Mucosa of descending colon (tissue), 3 donors: ENCODE measurements around the gene MAPK8IP2. TPM values are rescaled to one million over a fixed set of nuclear protein-coding genes. Genes with fewer than 3 reads are reported as not detected.

ENCODE experiments used
- ATAC-seq: fragments of 200-7000 bp; cut with Tn5 transposase; one replicate; pipeline ENCODE4 v1.9.1; 2020; ENCODE audit warnings: mild to moderate bottlenecking, moderate library complexity
- DNase-seq, 3 donors: peaks; one replicate each; pipeline ENCODE4 v3.0.0-alpha.2; 2020
- H3K36me3 ChIP-seq: fragments of 200-600 bp; one replicate; pipeline ENCODE4 v1.8.0; 2021; ENCODE audit warnings: low read depth, mild to moderate bottlenecking
- H3K4me1 ChIP-seq: fragments of 200-600 bp; one replicate; pipeline ENCODE4 v1.8.0; 2021; ENCODE audit warnings: low read depth, mild to moderate bottlenecking
- H3K4me3 ChIP-seq: fragments of 200-600 bp; one replicate; pipeline ENCODE4 v1.8.0; 2021; ENCODE audit warnings: mild to moderate bottlenecking
- H3K9me3 ChIP-seq: fragments of 200-600 bp; one replicate; pipeline ENCODE4 v1.8.0; 2021; ENCODE audit warnings: mild to moderate bottlenecking
- CTCF ChIP-seq: fragments of 200-600 bp; IDR thresholded peaks from one replicate; pipeline ENCODE4 v1.8.0; 2022; ENCODE audit warnings: antibody characterized with exemption, mild to moderate bottlenecking
- intact Hi-C, 2 donors: fragments of 100-400 bp; cut with DNase I in 1 of 2; cut with micrococcal nuclease in 1 of 2; formaldehyde crosslinking; loops; one replicate each; pipeline versions ENCODE4 v1.11.0 to v1.11.1; 2022; cut with DNase I, micrococcal nuclease
- long read RNA-seq, 2 donors: library from polyadenylated mRNA; unstranded; transcript quantifications; one replicate each; pipeline ENCODE4 v2.0.0, GENCODE V29; 2019 to 2021
- total RNA-seq, 3 donors: library from RNA; stranded (reverse); fragmentation: NEBNext Ultra II Directional in 2 of 3; extraction: Animal tissue kit (Norgen Biotek cat#: 25700) in 2 of 3; gene quantifications; one replicate each; pipeline versions ENCODE4 v1.2.1 to v1.2.4, GENCODE V29; 2021 to 2023
- donor health status: DM: no; HTN: no; CAD: no; lungs with moderate emphysema.
- donor health status: DM: no; HTN: no; CAD: no.
- donor health status: DM: no; HTN: yes; CAD: no.

The MAPK8IP2 gene
- 1 to 10 TPM in 1 of 3 donors, under 1 TPM in 2; 0.63 to 4.2 (median 0.64) TPM for total RNA-seq
- long read RNA-seq, donor 1, full-length matches to known transcripts: 4 of 15 reads
- long read RNA-seq, donor 1, partial matches to known transcripts: 9 of 15 reads
- long read RNA-seq, donor 1, other reads (novel, unspliced or antisense): 2 of 15 reads
- long read RNA-seq, donor 2: 0 reads

GRCh38 chr22:50600538-50600937 is at the start of gene MAPK8IP2:
Gene MAPK8IP2 (plus strand): TSS chr22:50600793. CDS start chr22:50600819, 26 bp downstream.
- ATAC-seq (peak; percentile 78), DNase-seq (peak in 1 of 3 donors; percentile 65)
- Histone ChIP-seq H3K4me1 (peaks cover 3% of the 10 kb centered on the region), H3K4me3 (no peak within 1 kb of the TSS), H3K36me3 (no peaks in the 10 kb centered on the region), H3K9me3 (no peaks in the 10 kb centered on the region)
- TF ChIP-seq CTCF: no peak
- intact Hi-C loops: no loop called here

- H3K9me3 ChIP-seq: no peaks in the 10 kb centered on the region
- no peaks in the 10 kb centered on the region for H3K36me3 ChIP-seq
- intact Hi-C loops: no loop called here
- H3K4me3 ChIP-seq: no peak overlapping the region
- TF ChIP-seq CTCF: no peak
- DNase-seq (no peak), ATAC-seq (peak; percentile 5)
- H3K4me1 ChIP-seq: peaks cover 7% of the 10 kb centered on the region
Observed at GRCh38 chr22:50551160-50551752, 49.3 kb upstream of the MAPK8IP2 start.

GRCh38 chr22:50553310-50553709 is 47.3 kb upstream of the MAPK8IP2 start:
- no peaks in the 10 kb centered on the region for H3K9me3 ChIP-seq
- peaks cover 7% of the 10 kb centered on the region for H3K4me1 ChIP-seq
- intact Hi-C loops: no loop called here
- no peak overlapping the region for H3K4me3 ChIP-seq
- TF ChIP-seq CTCF: no peak
- H3K36me3 ChIP-seq: no peaks in the 10 kb centered on the region
- DNase-seq: no peak
- ATAC-seq: no peak

GRCh38 chr22:50556703-50557102 is 43.9 kb upstream of the MAPK8IP2 start:
- DNase-seq: no peak
- intact Hi-C loops: no loop called here
- ATAC-seq: no peak
- TF ChIP-seq CTCF: no peak
- Histone ChIP-seq H3K36me3 (no peaks in the 10 kb centered on the region), H3K9me3 (no peaks in the 10 kb centered on the region), H3K4me3 (no peak overlapping the region), H3K4me1 (no peaks in the 10 kb centered on the region)

GRCh38 chr22:50560034-50560433 is 40.6 kb upstream of the MAPK8IP2 start:
- no peaks in the 10 kb centered on the region for H3K9me3 ChIP-seq
- H3K4me1 ChIP-seq: peaks cover 7% of the 10 kb centered on the region
- H3K36me3 ChIP-seq: no peaks in the 10 kb centered on the region
- ATAC-seq (no peak), DNase-seq (no peak)
- intact Hi-C loops: no loop called here
- TF ChIP-seq CTCF: no peak
- H3K4me3 ChIP-seq: no peak overlapping the region
